ENCODE measurements around the gene FSTL1.

DNA sequence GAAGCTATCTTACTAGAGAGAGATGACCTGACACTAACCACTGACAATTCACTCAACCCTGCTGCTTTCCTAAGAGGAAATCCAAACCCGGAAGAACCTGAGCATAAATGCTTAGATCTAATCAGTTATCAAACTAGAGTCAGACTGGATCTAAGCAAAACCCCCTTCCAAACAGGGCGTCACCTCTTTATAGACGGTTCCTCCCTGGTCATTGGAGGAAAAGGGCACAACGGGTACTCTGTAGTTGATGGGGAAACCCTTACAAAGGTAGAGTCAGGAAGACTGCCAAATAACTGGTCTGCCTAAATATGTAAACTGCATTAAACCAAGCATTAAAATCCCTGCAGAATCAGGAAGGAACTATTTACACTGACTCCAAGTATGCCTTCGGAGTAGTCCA, 41.3 kb upstream of the FSTL1 start:
- TF ChIP-seq, protein P1, sequence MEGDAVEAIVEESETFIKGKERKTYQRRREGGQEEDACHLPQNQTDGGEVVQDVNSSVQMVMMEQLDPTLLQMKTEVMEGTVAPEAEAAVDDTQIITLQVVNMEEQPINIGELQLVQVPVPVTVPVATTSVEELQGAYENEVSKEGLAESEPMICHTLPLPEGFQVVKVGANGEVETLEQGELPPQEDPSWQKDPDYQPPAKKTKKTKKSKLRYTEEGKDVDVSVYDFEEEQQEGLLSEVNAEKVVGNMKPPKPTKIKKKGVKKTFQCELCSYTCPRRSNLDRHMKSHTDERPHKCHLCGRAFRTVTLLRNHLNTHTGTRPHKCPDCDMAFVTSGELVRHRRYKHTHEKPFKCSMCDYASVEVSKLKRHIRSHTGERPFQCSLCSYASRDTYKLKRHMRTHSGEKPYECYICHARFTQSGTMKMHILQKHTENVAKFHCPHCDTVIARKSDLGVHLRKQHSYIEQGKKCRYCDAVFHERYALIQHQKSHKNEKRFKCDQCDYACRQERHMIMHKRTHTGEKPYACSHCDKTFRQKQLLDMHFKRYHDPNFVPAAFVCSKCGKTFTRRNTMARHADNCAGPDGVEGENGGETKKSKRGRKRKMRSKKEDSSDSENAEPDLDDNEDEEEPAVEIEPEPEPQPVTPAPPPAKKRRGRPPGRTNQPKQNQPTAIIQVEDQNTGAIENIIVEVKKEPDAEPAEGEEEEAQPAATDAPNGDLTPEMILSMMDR (IDR thresholded peaks at IDR 0.05) = no peak
- TF ChIP-seq EZH2 (IDR thresholded peaks at IDR 0.05; ENCODE audit: borderline replicate concordance, insufficient read depth, low read depth, low read length, poor library complexity, severe bottlenecking) = no peak

Measured in B cell (primary cell).